Gastrocnemius medialis (tissue), 4 donors: Measurements from ENCODE around the gene DDX21. TPM values are rescaled to one million over a fixed set of nuclear protein-coding genes. Genes with fewer than 3 reads are reported as not detected.
A peak's percentile ranks its signal among the peaks of the same experiment; 100 is the strongest.

Experiments used
- ATAC-seq, 2 donors: fragments of 150-250 bp; one replicate each; pipeline ENCODE4 v1.9.1; 2016
- DNase-seq, 2 donors: peaks; one replicate each; pipeline ENCODE4 v3.0.0-alpha.2; 2019
- H3K27ac ChIP-seq, 4 donors: fragments of 200-600 bp; sonication (generic); 1 replicate in 1 of 4; 2 replicates in 3 of 4; pipeline ENCODE4 v1.5.1; 2016 to 2018; ENCODE audit warnings: mild to moderate bottlenecking in 2 of 4, moderate library complexity in 1 of 4
- H3K27me3 ChIP-seq, 3 donors: fragments of 200-600 bp; sonication (generic) in 2 of 3; 1 replicate in 1 of 3; 2 replicates in 2 of 3; pipeline versions ENCODE4 v1.5.1 to v1.6.0; 2016 to 2019; ENCODE audit warnings: mild to moderate bottlenecking in 1 of 3, moderate library complexity in 1 of 3
- H3K36me3 ChIP-seq, 2 donors: fragments of 200-600 bp; sonication (generic) in 1 of 2; one replicate each; pipeline ENCODE4 v1.5.1; 2017 to 2018
- H3K4me1 ChIP-seq, 2 donors: fragments of 200-600 bp; sonication (generic) in 1 of 2; one replicate each; pipeline ENCODE4 v1.5.1; 2016 to 2017; ENCODE audit warnings: mild to moderate bottlenecking in 2 of 2
- H3K4me3 ChIP-seq, 4 donors: fragments of 200-600 bp; sonication (generic) in 3 of 4; 1 replicate in 1 of 4; 2 replicates in 3 of 4; pipeline ENCODE4 v1.5.1; 2016 to 2019; ENCODE audit warnings: mild to moderate bottlenecking in 2 of 4
- H3K9me3 ChIP-seq, 3 donors: fragments of 200-600 bp; sonication (generic) in 2 of 3; 1 replicate in 1 of 3; 2 replicates in 2 of 3; pipeline ENCODE4 v1.5.1; 2016 to 2019
- POLR2A ChIP-seq, 2 donors: fragments of 450-650 bp; IDR thresholded peaks; one replicate each; pipeline ENCODE4 v1.6.1; 2017; ENCODE audit warnings: antibody characterized with exemption in 2 of 2, mild to moderate bottlenecking in 2 of 2, moderate library complexity in 2 of 2
- in situ Hi-C, 4 donors: fragments of 200-750 bp; cut with MboI; loops; one replicate each; pipeline versions ENCODE4 v1.15.0 to v1.8.0; 2017; ENCODE audit warnings: low sequenced_read_pairs in 4 of 4
- intact Hi-C: fragments of 100-400 bp; cut with DNase I; formaldehyde crosslinking; loops from one replicate; pipeline ENCODE4 v1.15.1; 2023; ENCODE audit warnings: low total_unique reads
- total RNA-seq, 4 donors: library from RNA; depleted of rRNA; stranded (reverse); fragments of >200 nt; gene quantifications; one replicate each; pipeline versions ENCODE4 v1.1.0 to v1.2.3, GENCODE V29; 2016
- TF ChIP-seq, protein P1 (sequence below), 5 experiments: fragments of 450-650 bp in 3 of 5; fragments of 200-600 bp in 2 of 5; sonication (generic) in 2 of 5; IDR thresholded peaks in 4 of 5; conservative IDR thresholded peaks in 1 of 5; 1 replicate in 4 of 5; 2 replicates in 1 of 5; pipeline ENCODE4 v1.5.1; 2016 to 2019; ENCODE audit warnings: antibody characterized with exemption in 5 of 5, mild to moderate bottlenecking in 3 of 5, moderate library complexity in 3 of 5

DDX21 gene
- total RNA-seq, 4 donors from 2014 or later = 44.4 to 66.8 (median 53.7) TPM

DNA sequence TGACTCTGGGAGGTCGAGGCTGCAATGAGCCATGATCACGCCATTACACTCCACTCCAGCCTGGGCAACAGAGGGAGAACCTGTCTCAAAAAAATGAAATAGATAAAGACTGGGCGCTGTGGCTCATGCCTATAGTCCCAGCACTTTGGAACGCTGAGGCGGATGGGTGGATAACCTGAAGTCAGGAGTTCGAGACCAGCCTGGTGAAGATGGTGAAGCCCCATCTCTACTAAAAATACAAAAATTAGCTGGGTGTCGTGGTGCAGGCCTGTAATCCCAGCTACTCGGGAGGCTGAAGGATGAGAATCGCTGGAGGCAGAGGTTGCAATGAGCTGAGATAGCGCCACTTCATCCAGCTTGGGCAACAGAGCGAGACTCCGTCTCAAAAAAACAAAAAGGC is 1.1 kb upstream of the DDX21 start:
- TF ChIP-seq POLR2A (IDR thresholded peaks at IDR 0.05) = no peak
- TF ChIP-seq, protein P1, sequence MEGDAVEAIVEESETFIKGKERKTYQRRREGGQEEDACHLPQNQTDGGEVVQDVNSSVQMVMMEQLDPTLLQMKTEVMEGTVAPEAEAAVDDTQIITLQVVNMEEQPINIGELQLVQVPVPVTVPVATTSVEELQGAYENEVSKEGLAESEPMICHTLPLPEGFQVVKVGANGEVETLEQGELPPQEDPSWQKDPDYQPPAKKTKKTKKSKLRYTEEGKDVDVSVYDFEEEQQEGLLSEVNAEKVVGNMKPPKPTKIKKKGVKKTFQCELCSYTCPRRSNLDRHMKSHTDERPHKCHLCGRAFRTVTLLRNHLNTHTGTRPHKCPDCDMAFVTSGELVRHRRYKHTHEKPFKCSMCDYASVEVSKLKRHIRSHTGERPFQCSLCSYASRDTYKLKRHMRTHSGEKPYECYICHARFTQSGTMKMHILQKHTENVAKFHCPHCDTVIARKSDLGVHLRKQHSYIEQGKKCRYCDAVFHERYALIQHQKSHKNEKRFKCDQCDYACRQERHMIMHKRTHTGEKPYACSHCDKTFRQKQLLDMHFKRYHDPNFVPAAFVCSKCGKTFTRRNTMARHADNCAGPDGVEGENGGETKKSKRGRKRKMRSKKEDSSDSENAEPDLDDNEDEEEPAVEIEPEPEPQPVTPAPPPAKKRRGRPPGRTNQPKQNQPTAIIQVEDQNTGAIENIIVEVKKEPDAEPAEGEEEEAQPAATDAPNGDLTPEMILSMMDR (IDR thresholded peaks at IDR 0.05 in 4 of 5, conservative IDR thresholded peaks at IDR 0.05 in 1 of 5) = no peak
- Histone ChIP-seq H3K27ac (no peak overlapping the region), H3K9me3 (no peaks in the 10 kb centered on the region), H3K4me1 (peaks cover 18 to 24% of the 10 kb centered on the region in 2 donors), H3K4me3 (peak overlapping the region in 2 of 4 donors; percentile 98), H3K36me3 (peaks cover 0 to 5% of the 10 kb centered on the region in 2 donors), H3K27me3 (no peaks in the 10 kb centered on the region)
- no peak for DNase-seq
- in situ Hi-C loops = no loop called here
- no peak for ATAC-seq
- intact Hi-C loops = loop anchor here (5.0 kb wide), 1 partner anchor 428 kb away; the partner anchor contains the start of gene SLC25A16

GRCh38 chr10:68955355-68955831 is 577 bp upstream of the DDX21 start:
- in situ Hi-C loops = no loop called here
- Histone ChIP-seq H3K36me3 (peaks cover 0 to 9% of the 10 kb centered on the region in 2 donors), H3K9me3 (no peaks in the 10 kb centered on the region), H3K27me3 (no peaks in the 10 kb centered on the region), H3K4me3 (peak overlapping the region; percentile 96 to 98 (median 98)), H3K4me1 (peaks cover 18 to 24% of the 10 kb centered on the region in 2 donors), H3K27ac (peak overlapping the region; percentile 92 to 98 (median 96))
- intact Hi-C loops = loop anchor here (5.0 kb wide), 1 partner anchor 428 kb away; the partner anchor contains the start of gene SLC25A16
- TF ChIP-seq POLR2A (IDR thresholded peaks at IDR 0.05) = no peak
- TF ChIP-seq, protein P1 (IDR thresholded peaks at IDR 0.05 in 4 of 5, conservative IDR thresholded peaks at IDR 0.05 in 1 of 5) = no peak
- ATAC-seq = no peak
- DNase-seq = no peak

DNA sequence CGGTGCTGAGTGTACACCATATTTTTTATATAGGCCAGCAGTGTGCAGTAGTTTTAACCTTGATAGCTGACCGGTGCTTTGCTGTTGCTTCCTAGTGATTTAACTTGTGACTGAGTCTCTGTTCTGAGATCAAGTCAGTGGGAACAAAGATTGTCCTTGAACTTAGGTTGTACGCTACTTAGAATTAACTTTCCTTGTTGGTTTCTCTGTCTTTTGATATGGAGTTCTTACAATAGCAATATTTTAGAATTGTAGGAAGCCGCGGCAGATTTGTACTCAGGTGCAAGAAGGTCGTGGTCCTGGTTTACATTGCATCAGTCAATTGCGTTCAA is 1.3 kb downstream of the DDX21 start:
- H3K4me1 ChIP-seq = peaks cover 18 to 24% of the 10 kb centered on the region in 2 donors
- no peaks in the 10 kb centered on the region for H3K27me3 ChIP-seq
- H3K36me3 ChIP-seq = peaks cover 0 to 28% of the 10 kb centered on the region in 2 donors
- intact Hi-C loops (loop anchor here (5.0 kb wide), 1 partner anchor 430 kb away; the partner anchor contains the start of gene SLC25A16), in situ Hi-C loops (no loop called here)
- H3K27ac ChIP-seq = peak overlapping the region; percentile 92 to 98 (median 96)
- peak overlapping the region; percentile 96 to 98 (median 98) for H3K4me3 ChIP-seq
- no peaks in the 10 kb centered on the region for H3K9me3 ChIP-seq
- DNase-seq = no peak
- no peak for TF ChIP-seq POLR2A (IDR thresholded peaks at IDR 0.05)
- TF ChIP-seq, protein P1 (IDR thresholded peaks at IDR 0.05 in 4 of 5, conservative IDR thresholded peaks at IDR 0.05 in 1 of 5) = no peak
- no peak for ATAC-seq

DNA sequence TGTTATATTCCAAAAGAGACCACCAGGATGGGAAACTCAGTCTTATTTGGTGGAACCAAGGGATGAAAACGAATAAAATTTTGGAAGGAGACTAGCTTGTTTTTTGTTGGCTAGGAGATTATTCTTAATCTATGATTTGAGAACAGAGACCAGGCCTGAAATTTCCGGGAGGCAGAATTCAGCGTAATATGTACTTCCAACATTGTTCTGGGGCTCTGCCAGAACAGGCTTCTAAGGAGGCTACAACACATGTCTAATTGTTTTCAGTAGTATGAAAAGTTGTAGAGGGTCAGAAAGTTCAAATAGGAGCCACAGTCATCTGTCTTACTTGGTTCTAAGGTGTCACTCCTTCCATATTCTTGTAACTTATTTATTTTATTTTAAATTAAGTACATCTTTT is 1.7 kb downstream of the DDX21 start:
- Histone ChIP-seq H3K27ac (peak overlapping the region; percentile 92 to 98 (median 96)), H3K27me3 (no peaks in the 10 kb centered on the region), H3K4me1 (peaks cover 18 to 24% of the 10 kb centered on the region in 2 donors), H3K36me3 (peaks cover 0 to 32% of the 10 kb centered on the region in 2 donors), H3K4me3 (peak overlapping the region; percentile 96 to 98 (median 98)), H3K9me3 (no peaks in the 10 kb centered on the region)
- ATAC-seq (no peak), DNase-seq (no peak)
- intact Hi-C loops (loop anchor here (5.0 kb wide), 1 partner anchor 430 kb away; the partner anchor contains the start of gene SLC25A16), in situ Hi-C loops (no loop called here)
- TF ChIP-seq, protein P1 (IDR thresholded peaks at IDR 0.05 in 4 of 5, conservative IDR thresholded peaks at IDR 0.05 in 1 of 5) = no peak
- TF ChIP-seq POLR2A (IDR thresholded peaks at IDR 0.05) = no peak
